ENCODE data around the gene TEPSIN.

TEPSIN gene

GRCh38 chr17:81218991-81219390 is 19.9 kb downstream of the TEPSIN start:
- H3K4me3 ChIP-seq (ENCODE audit: low read length): no peak overlapping the region
- no peak overlapping the region for H2AFZ ChIP-seq (ENCODE audit: low read length)
- no peaks in the 10 kb centered on the region for H3K9me3 ChIP-seq (replicated peaks; ENCODE audit: insufficient read depth, low read length)
- no peak overlapping the region for H3K9ac ChIP-seq (ENCODE audit: low read length)
- TF ChIP-seq EZH2phosphoT487 (IDR thresholded peaks at IDR 0.05; ENCODE audit: low read length): no peak
- TF ChIP-seq CTCF (IDR thresholded peaks at IDR 0.05; ENCODE audit: low read length): no peak
- no peak for TF ChIP-seq EZH2 (optimal IDR thresholded peaks at IDR 0.05; ENCODE audit: low read depth, low read length)
- DNase-seq: no peak
- H3K4me1 ChIP-seq (ENCODE audit: low read length): peaks cover 14% of the 10 kb centered on the region
- H3K27ac ChIP-seq (ENCODE audit: low read length): no peak overlapping the region
- no peaks in the 10 kb centered on the region for H3K9me2 ChIP-seq (replicated peaks; ENCODE audit: insufficient read depth, low read length)
- H3K4me2 ChIP-seq (ENCODE audit: low read depth, low read length): no peak overlapping the region
- H3K79me2 ChIP-seq (ENCODE audit: low read length): peaks cover 13% of the 10 kb centered on the region; the same call in 1 of the 2 replicates
- peaks cover 6% of the 10 kb centered on the region; the same call in 1 of the 2 replicates for H3K27me3 ChIP-seq (replicated peaks; ENCODE audit: insufficient read depth, low read length)
- no peaks in the 10 kb centered on the region for H4K20me1 ChIP-seq (ENCODE audit: insufficient read depth, low read length)
- no peaks in the 10 kb centered on the region for H3K36me3 ChIP-seq (replicated peaks; ENCODE audit: insufficient read depth, low read length)
- no peaks in the 10 kb centered on the region for H3F3A ChIP-seq (ENCODE audit: insufficient read depth, low read length)

- TF ChIP-seq EZH2 (optimal IDR thresholded peaks at IDR 0.05; ENCODE audit: low read depth, low read length) (no peak), CTCF (IDR thresholded peaks at IDR 0.05; ENCODE audit: low read length) (no peak), EZH2phosphoT487 (IDR thresholded peaks at IDR 0.05; ENCODE audit: low read length) (no peak)
- Histone ChIP-seq H3K9me3 (replicated peaks; ENCODE audit: insufficient read depth, low read length) (no peaks in the 10 kb centered on the region), H3K79me2 (ENCODE audit: low read length) (peaks cover 13% of the 10 kb centered on the region; the same call in 1 of the 2 replicates), H3K27ac (ENCODE audit: low read length) (no peak overlapping the region), H3K36me3 (replicated peaks; ENCODE audit: insufficient read depth, low read length) (no peaks in the 10 kb centered on the region), H3K9me2 (replicated peaks; ENCODE audit: insufficient read depth, low read length) (no peaks in the 10 kb centered on the region), H3K4me2 (ENCODE audit: low read depth, low read length) (no peak overlapping the region), H3K9ac (ENCODE audit: low read length) (no peak overlapping the region), H3K4me3 (ENCODE audit: low read length) (no peak overlapping the region), H3K4me1 (ENCODE audit: low read length) (peaks cover 9% of the 10 kb centered on the region), H3F3A (ENCODE audit: insufficient read depth, low read length) (no peaks in the 10 kb centered on the region), H3K27me3 (replicated peaks; ENCODE audit: insufficient read depth, low read length) (peaks cover under 1% of the 10 kb centered on the region; the same call in 1 of the 2 replicates), H2AFZ (ENCODE audit: low read length) (no peak overlapping the region), H4K20me1 (ENCODE audit: insufficient read depth, low read length) (no peaks in the 10 kb centered on the region)
- DNase-seq: no peak
These were observed 20.4 kb downstream of the TEPSIN start for GRCh38 chr17:81218459-81218858.

- TF ChIP-seq CTCF (IDR thresholded peaks at IDR 0.05; ENCODE audit: low read length): no peak
- no peak for TF ChIP-seq EZH2 (optimal IDR thresholded peaks at IDR 0.05; ENCODE audit: low read depth, low read length)
- no peaks in the 10 kb centered on the region for H3F3A ChIP-seq (ENCODE audit: insufficient read depth, low read length)
- no peak overlapping the region for H3K9ac ChIP-seq (ENCODE audit: low read length)
- no peaks in the 10 kb centered on the region for H3K36me3 ChIP-seq (replicated peaks; ENCODE audit: insufficient read depth, low read length)
- H3K4me3 ChIP-seq (ENCODE audit: low read length): no peak overlapping the region
- no peak overlapping the region for H3K4me2 ChIP-seq (ENCODE audit: low read depth, low read length)
- no peak overlapping the region for H2AFZ ChIP-seq (ENCODE audit: low read length)
- 0 out of 2 replicates have a peak, but pooled peaks cover 6% of the 10 kb centered on the region for H3K4me1 ChIP-seq (ENCODE audit: low read length)
- H3K9me2 ChIP-seq (replicated peaks; ENCODE audit: insufficient read depth, low read length): no peaks in the 10 kb centered on the region
- H3K9me3 ChIP-seq (replicated peaks; ENCODE audit: insufficient read depth, low read length): no peaks in the 10 kb centered on the region
- H3K79me2 ChIP-seq (ENCODE audit: low read length): peaks cover 12% of the 10 kb centered on the region; the same call in 1 of the 2 replicates
- no peak for DNase-seq
- H3K27ac ChIP-seq (ENCODE audit: low read length): no peak overlapping the region
- no peaks in the 10 kb centered on the region for H3K27me3 ChIP-seq (replicated peaks; ENCODE audit: insufficient read depth, low read length)
- no peaks in the 10 kb centered on the region for H4K20me1 ChIP-seq (ENCODE audit: insufficient read depth, low read length)
These were observed 21.4 kb downstream of the TEPSIN start for GRCh38 chr17:81217491-81217890.
